CD4-positive, alpha-beta T cell treated with Interleukin-2 at 100 ng/mL for 4 hours (primary cell): Measurements from ENCODE around the gene KRTAP19-5.

Source experiments
- DNase-seq: peaks from one replicate; pipeline ENCODE4 v3.0.0-alpha.2; 2020; ENCODE audit warnings: low spot score

The KRTAP19-5 gene

DNA sequence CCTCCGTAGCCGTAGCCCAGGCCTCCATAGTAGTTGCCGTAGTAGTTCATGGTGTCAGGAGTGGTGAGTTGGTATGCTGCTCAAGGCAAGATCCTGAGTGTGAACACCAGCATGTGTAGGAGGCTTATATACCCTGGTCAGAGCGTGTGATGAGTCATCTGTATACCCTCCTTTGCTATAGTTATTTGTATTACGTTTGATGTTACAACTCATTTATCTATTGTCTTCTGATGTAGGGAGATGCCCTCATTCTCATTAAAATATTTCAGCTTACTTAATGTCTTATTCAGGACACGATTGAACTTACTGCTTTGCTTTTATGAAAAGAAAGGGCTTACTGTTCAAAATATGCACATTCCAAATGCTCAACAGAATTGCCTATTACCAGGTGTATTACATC lies at the start of gene KRTAP19-5:
KRTAP19-5 (minus strand) TSS at position 101 of the 400 bp plus-strand sequence; CDS start at position 50, 51 bp downstream.
- DNase-seq, result no peak

DNA sequence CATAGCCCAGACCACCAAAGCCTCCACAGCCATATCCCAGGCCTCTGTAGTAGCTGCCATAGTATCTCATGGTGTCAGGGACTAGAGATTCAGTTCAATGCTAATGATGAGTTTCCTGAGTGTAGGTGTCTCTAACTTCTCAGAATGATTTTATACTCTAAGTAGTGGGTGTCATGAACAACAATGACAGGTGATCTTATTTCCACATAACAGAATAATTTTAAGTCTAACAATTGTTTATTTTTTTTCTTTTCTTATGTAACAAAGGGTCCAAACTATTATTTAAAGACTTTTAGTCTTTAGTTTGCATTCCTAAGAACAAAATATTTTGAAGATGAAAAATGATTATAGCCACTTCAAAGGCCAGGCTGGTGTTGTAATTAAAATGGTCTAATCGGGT lies 39.8 kb upstream of the KRTAP19-5 start, which contains the start of gene KRTAP19-6:
KRTAP19-6 (minus strand) TSS at position 101 of the 400 bp plus-strand sequence; CDS start at position 70, 31 bp downstream.
- DNase-seq, result no peak

DNA sequence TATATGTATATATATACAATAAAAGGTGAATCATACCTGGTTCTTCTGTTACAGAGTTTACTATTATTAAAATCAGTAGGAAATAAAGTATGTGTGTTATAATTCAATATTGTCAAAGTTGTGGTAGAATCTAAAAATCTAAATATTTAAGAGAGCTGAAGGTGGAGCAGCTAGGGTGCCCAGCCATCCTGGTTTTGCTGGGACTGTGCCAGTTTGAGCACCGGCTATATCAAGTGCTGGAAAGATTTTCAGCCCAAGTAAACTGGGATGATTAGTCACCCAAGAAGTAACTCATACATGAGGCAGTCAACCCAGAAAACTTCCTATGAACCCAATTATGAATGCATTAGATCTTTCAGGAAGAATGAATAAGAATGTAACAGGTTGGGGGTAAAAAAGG lies 16.9 kb upstream of the KRTAP19-5 start:
- DNase-seq, result no peak

DNA sequence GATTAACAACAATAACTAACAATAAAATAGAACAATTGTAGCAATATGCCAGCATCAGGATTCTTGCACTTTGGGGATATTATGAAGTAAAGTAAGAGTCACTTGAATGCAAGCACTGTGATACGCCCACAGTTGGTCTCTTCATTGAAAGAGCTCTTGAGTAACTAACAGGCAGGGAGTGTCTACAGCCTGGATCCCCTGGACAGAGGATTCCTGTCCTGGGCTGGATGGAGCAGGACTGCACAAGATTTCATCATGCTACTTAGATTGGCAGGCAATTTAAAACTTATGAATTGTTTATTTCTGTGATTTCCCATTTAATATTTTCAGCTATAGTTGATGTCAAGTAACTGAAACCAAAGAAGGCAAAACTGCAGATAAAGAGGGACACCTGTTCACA lies 13.7 kb upstream of the KRTAP19-5 start:
- DNase-seq, result no peak

DNA sequence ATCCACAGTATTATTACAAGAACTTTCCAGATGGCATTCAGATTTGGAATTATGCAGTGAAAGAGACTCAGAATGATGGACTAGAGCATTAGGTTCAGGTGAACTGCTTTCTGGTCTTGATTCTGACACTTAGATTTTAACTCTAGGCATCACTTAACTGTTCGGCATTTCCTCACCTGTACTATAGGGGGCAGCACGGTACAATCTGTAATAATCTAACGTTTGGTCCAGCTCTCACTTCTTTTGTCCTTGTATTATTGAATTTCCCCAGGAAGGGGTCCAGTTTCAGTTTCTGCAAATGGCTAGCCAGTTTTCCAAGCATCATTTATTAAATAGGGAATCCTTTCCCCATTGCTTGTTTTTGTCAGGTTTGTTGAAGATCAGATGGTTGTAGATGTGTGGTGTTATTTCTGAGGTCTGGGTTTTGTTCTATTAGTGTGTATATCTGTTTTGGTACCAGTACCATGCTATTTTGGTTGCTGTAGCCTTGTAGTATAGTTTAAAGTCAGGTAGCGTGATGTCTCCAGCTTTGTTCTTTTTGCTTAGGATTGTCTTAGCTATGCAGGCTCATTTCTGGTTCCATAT lies 3.8 kb upstream of the KRTAP19-5 start:
- DNase-seq, result peak; percentile 1

DNA sequence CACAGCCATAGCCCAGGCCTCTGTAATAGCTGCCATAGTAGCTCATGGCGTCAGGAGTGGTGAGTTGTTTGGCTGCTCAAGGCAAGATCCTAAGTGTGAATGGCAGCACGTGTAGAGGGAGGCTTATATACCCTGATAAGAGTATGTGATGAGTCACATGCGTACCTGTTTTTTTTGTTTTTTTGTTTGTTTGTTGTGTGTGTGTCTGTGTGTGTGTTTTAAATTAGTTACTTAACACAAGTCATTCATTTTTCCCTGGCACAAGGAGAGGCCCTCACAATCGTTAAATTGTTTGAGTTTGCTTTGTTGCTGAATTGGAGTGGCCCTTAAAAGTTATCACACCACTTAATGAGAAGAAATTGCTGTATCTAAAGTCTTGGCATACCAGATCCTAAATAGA lies 4.9 kb downstream of the KRTAP19-5 start, which contains the start of gene KRTAP19-4:
KRTAP19-4 (minus strand) TSS at position 101 of the 400 bp plus-strand sequence; CDS start at position 46, 55 bp downstream.
- DNase-seq, result no peak

DNA sequence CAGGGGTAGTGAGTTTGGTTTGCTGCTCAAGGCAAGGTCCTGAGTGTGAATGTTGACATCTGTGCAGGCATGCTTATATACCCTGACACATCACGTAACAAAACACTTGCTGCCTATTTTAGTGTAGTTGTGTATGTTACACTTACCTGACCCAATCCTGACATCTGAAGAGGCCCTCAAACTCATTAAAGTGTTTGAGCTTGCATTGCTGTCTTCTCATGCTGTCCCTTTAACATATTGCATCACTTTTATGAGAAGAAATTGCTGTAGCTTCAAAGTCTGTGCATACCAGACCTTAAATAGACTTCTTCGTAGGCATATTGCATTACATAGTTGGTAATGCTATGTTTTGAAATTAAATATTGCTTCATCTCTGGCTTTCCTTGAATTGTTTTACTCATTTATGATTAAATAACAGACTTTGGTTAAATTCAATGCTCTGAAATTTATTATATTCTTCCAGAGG lies 9.9 kb downstream of the KRTAP19-5 start, which contains the start of gene KRTAP19-3:
KRTAP19-3 (minus strand) TSS at position 51 of the 466 bp plus-strand sequence. CDS start 56 bp downstream, outside the sequence.
- no peak for DNase-seq

DNA sequence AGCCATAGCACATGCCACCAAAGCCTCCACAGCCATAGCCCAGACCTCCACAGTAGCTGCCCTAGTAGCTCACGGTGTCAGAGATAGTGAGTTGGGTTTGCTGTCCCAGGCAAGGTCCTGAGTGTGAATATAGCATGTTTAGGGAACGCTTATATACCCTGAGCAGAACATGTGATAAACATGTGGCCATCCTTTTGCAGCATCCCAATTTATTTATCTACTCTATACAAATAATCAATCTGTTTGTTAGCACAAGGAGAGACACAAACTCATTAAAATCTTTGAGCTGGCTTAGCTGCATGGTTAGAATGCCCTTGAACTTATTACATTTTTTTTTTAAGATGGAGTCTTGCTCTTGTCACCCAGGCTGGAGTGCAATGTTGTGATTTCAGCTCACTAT lies 14.6 kb downstream of the KRTAP19-5 start, which contains the start of gene KRTAP19-2:
KRTAP19-2 (minus strand) TSS at position 101 of the 400 bp plus-strand sequence; CDS start at position 13, 88 bp downstream.
- no peak for DNase-seq

DNA sequence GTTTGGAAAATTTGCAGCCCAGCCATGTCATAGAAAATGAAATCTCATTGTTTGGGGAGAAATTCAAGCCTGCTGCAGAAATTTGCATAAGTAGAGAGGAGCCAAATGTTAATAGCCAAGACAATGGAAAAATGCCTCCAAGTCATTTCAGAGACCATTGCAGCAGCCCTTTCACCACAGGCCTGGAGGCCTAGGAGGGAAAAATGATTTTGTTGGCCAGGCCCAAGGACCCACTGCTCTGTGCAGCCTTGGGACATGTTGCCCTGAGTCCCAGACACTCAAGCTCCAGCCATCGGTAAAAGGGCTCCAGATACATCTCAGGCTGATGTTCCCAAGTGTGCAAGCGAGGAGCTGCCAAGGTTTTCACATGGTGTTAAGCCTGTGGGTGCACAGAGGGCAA lies 15.8 kb downstream of the KRTAP19-5 start:
- DNase-seq, result no peak

DNA sequence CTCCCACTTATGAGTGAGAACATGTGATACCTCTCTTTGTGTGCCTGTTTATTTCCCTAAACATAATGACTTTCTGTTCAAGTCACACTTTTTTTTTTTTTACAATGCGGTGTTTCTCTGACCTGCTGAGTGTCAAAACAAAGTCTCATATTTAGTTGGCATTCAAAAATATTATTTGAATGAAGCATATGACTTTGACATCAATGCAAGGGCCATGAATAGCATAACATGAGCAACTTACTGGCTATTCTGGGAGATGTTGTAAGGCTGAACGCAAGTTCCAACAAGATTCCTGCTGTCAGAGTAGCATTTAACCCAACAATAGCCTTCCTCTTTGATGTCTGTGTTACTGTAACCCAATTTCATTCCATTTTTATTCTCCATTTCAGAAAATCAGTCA lies 19.8 kb downstream of the KRTAP19-5 start:
- no peak for DNase-seq

DNA sequence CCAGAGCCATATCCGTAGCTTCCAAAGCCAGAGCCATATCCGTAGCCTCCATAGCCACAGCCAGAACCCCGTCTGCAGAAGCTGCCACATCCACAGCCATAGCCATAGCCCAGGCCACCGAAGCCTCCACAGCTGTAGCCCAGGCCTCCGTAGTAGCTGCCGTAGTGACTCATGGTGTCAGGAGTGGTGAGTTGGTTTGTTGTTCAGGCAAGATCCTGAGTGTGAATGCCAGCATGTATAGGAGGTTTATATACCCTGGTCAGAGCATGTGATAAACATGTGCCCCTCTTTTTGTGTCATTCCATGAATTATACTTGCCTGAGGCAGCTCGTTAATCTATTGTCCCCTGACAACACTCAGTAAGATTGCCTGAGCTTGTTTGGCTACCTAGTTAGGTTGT lies 21.8 kb downstream of the KRTAP19-5 start, which contains the start of gene KRTAP19-1:
KRTAP19-1 (minus strand) TSS at position 223 of the 400 bp plus-strand sequence; CDS start at position 173, 50 bp downstream.
- DNase-seq, result no peak

DNA sequence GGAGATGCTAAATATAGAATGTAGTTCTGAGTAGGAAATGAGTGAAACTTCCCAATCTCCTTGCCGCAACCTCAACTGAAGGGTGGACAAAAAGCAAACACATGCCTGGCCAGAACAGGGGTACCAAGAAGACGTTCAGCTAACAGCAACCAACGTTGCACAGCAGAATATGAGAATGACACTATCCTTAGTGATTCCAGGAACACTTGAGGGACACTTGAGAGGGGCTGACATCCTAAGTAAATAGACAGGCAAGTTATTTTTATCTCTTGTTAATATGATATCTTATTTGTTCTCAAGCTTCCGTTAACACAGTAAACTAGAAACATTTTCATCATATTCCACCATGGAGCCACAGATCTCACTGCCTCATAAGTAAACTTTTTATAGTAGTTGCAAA lies 22.7 kb downstream of the KRTAP19-5 start:
- DNase-seq, result no peak

DNA sequence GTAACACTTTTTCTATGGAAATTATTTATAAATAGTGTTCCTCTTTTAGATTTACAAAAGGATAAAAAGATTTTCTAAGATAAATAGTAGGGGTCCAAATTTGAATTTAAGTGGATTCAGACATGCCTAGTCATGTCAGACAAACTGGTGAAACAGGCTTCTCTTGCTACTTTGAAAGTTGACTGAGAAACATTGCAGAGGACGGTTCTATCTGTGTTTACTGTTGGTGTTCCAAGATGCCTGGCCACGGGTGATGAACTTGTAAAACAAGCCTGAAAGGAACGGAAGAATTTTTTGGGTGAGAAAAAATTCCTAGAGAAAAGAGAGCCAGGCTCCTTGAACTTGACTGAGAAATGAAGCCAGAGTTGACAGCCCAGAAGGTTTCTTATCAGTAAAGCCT lies 23.9 kb downstream of the KRTAP19-5 start:
- DNase-seq, result no peak

DNA sequence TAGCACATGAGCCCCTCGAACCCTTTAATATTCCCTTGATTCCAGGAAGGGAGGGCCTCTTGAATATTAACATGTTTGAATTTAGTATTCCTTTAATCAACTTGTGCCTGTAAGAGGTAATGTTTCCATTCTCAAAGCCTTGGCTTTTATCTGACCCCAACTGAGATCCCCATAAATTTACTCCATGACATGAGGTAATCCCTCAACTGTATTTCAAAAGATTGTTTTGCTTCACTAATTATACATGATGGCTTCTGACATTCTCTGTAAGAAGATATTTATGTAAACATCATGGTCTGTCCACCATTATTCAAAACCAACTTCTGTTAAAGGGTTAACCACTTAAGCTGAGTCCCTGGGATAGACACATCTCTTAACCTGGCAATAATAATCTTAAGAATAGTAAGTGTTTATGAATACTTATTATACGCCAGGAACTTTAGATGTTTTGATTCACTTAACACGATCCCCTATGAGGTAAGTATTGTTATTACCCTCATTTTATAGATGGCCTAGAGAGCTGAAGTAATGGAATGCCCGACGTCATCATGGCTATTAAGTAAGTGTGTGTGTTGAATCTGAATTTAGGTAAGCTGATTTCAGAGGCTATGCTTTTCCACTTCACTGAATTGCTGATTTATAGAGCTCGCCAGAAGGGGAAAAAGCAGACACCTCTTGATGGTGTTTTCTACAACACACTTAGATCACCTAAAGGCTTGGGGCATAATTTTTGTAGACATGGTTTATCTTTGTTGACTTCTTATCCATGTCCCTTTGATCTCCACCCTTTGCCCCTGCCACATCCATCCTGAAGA lies 32.8 kb downstream of the KRTAP19-5 start:
- DNase-seq, result no peak

DNA sequence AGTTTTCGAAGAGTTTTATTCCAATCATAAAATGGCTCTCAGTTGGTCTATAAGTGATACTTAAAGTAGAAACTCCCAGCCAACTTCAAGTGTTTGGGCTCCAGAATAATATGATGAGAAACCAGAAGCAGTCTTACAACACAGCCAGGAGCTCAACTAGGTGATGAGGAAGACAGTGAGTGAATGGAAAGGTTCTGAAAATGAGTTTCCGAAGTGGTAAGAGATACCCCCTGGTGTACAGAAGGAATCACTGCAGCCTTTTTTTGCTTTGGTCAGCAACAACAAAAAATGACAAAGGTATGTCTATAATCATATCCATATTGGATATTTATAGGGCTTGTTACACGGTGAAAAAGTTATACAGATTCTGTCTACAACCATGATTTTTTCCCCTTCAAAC lies 38.2 kb downstream of the KRTAP19-5 start:
- DNase-seq, result no peak
